AG20443 (cell line): ENCODE results near the gene EIF4G1.
"Not testable (repeated sequence)": the region's sequence is repeated elsewhere in the genome, so short reads cannot be mapped to it uniquely, and the experiment has no call there.

ENCODE experiments used
- DNase-seq: peaks from one replicate; pipeline ENCODE4 v3.0.0; 2012; ENCODE audit warnings: low spot score, mixed read lengths

Gene EIF4G1

DNA sequence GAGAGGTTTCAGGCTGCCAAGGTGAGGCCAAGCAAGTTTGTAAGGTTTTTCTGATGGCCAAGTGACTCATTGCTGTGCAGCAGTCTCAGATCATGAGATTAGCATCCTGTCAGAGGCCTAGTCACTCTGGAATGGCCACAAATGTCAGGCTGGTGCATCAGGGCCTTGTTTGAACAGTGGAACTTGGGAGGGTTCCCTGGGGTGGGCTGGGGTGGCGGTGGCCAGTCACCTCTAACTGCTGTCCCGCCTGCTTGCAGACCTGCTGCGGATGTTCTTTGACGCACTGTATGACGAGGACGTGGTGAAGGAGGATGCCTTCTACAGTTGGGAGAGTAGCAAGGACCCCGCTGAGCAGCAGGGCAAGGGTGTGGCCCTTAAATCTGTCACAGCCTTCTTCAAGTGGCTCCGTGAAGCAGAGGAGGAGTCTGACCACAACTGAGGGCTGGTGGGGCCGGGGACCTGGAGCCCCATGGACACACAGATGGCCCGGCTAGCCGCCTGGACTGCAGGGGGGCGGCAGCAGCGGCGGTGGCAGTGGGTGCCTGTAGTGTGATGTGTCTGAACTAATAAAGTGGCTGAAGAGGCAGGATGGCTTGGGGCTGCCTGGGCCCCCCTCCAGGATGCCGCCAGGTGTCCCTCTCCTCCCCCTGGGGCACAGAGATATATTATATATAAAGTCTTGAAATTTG, 20.2 kb downstream of the EIF4G1 start:
- no peak for DNase-seq

DNA sequence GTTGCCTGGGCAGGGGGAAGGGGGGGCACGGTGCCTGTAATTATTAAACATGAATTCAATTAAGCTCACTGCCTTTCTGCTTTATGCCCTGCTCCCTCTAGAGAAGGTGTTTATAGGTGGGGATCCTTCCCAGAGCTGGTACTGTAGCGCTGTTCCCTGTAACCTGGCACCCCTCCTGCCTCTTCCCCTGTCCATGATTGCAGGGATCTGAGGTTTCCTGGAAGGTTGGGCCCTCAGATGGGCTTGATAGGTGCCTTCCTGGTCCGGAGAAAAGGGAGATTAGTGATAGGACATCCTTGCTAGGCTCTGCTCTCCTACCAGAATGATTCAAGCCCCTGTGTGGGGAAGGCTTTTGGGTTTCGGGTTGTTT, 20.9 kb downstream of the EIF4G1 start:
- DNase-seq = no peak

DNA sequence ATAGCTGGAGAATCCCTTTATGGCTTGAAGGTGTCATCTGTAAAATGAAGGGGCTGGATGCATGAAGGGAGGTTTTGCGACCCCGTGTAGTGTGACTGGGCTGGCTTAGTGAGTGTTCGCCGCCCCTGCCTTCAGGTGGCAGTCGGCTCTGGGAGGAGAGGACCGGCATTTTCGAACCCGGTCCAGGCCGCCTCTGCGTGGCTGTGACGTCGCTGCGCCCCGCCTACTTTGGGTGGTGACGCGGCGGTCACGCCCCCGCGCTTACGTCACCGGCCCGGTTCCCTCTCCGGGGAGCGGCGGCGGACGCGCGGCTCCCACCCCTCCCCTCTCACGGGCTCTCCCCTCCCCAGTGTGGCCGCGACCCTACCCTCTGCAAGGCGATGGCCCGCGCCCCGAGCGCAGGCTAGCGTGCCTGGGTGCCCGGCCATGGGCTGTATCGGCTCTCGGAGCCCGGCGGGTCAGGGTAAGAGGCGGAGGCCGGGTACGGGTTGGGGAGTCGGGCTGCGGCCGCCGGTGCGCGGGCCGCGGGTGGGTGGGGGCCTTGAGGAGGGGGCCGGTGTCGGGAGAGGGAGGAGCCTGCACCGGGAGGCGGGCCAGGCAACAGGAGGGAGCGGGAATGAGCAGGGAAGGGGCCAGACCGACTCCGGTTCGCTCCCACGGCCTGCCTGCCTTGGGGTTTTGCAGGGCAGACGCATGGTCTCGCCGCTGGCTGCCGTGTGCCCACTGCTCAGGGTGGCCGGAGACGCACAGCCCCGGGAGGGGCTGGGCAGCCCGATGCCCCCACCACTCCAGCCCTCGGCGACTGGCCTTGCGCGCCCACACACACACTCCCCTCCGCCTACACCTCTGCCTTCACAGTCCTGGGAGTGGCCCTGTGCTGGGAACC, 21.5 kb downstream of the EIF4G1 start:
- DNase-seq = peak; percentile 91

DNA sequence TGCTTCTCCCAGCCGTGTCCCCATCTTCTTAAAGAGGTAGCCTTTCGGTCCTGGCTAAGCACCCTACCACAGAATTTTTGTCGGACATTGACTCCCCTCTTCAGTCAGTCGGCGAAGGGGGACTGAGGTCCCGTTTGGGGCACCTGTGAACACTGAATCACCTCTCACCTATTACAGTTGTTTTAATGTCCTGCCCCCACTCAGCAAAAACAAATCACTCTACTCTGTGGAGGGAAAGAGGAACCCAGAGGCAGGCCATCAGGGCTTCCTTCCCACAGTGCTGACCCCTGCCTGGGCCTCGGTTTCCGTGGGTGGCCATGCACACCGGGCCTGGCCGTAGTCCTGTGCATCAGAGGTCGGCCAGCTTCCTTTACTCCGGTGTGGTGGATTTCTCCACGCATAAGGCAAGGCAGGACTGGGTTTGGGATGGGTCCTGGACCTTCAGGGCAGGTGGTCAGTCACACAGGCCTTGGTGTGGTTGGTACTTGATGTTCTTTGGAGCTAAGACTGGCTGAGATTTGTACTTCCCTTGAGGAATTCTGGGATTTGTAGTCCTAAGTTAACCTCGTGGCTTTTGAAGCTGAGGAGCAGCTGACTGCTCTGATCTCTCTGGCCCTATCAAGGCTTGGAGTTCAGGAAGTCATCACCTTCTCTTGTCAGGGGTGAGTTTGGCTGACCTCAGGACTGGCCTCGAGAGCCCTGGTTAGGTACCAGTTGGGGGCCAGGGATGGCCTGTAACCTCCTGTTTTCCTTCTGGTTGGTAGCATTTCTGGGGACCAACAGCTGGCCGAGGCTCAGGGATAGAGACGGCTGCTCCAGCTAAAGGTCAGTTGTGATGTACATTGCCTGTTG, 22.4 kb downstream of the EIF4G1 start:
- peak; percentile 69 for DNase-seq

DNA sequence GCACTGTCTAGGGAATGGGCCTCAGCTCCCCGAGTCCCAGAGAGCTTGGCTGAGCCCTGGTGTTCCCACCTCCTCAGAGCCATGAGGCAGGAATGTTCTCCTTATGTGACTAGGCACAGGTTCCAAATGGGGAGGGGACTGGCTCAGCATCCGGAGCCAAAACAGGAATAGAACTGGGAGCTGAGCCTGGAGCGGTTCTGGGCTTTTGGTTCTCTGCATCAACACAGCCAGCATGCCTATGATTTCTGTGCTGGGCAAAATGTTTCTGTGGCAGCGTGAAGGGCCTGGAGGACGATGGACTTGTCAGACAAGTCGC, 23.0 kb downstream of the EIF4G1 start, which contains the start of gene FAM131A:
Gene FAM131A, plus strand, starts transcription at position 202 of the 316 bp plus-strand sequence. Its CDS starts 31 bp downstream, at position 233.
- DNase-seq = peak; percentile 47

DNA sequence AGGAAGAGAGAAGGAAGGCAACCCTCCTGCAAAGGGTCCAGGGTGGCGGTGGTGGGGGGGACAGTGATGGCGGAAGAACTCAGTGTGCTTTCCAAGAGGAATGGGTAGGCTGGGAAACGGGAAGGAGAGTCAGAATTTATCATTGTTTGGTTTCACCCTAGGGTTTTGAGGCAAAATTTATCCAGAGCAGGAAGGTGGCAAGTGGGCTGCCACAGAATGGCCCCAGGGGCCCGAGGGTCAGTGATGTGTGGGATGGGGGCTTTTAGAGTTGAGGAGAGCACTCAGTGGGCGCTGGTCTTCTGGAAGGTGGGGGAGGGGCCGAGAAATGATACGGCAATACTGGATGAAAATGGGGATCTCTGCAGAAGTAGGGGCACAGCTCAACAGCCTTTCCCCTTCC, 23.6 kb downstream of the EIF4G1 start:
- no peak for DNase-seq

DNA sequence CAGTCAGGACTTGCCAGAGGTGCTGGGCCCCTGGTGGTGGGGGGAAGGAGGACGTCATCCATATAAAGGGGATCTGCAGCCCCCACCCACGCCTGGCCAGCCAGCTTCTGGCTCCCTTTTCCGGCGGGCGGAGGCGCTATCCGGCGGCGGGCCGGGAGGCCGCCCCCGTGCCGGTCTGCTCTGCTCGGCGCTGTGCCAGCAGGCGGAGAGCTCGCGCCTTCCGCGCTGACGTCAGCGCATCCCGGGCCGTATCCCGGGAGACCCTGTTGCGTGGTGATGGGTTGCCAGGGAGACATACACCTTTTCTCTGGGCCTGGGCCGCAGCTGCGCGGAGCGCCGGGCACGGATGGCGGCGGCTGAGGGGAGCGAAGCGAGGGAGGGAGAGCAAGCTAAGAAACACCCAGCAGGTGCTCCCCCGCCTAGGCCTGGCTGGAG, 24.1 kb downstream of the EIF4G1 start:
- peak; percentile 56 for DNase-seq

DNA sequence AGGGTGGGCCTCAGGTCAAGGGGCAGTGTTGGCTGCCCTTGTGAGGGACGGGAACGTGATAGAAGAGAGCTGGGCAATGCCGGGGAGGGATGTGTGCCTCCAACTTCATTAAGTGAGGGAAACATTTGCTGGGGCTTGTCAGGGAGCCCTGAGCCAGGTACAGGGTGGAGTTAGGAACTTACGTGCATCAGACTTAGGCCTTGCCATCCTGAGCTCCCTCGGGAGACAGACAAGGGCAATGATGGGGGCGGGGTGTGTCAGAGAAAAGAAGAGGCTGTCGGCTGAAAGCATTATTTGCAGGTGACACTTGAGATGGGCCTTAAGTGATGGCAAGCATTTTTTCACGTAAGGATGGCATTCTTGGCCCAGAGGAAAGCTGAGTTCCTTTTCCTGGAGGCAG, 24.6 kb downstream of the EIF4G1 start:
- DNase-seq = no peak

DNA sequence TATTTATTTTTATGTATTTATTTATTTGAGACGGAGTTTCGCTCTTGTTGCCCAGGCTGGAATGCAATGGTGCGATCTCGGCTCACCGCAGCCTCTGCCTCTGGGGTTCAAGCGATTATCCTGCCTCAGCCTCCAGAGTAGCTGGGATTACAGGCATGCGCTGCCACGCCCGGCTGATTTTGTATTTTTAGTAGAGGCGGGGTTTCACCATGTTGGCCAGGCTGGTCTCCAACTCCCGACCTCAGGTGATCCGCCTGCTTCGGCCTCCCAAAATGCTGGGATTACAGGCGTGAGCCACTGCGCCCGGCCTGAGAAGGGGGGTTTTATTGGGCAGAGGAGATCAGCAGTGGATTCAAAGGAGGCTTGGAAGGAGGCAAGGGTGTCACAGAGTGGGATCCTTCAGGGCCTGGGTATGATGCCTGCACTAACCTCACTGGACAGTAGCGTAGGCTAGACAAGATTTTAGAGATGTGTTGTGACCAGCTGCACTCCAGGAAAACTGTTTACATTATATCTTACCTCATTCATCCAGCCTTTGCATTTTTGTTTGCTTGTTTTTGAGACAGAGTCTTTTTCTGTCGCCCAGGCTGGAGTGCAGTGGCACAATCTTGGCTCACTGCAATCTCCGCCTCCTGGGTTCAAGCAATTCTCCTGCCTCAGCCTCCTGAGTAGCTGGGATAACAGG, 25.2 kb downstream of the EIF4G1 start:
- DNase-seq = not testable (repeated sequence)

DNA sequence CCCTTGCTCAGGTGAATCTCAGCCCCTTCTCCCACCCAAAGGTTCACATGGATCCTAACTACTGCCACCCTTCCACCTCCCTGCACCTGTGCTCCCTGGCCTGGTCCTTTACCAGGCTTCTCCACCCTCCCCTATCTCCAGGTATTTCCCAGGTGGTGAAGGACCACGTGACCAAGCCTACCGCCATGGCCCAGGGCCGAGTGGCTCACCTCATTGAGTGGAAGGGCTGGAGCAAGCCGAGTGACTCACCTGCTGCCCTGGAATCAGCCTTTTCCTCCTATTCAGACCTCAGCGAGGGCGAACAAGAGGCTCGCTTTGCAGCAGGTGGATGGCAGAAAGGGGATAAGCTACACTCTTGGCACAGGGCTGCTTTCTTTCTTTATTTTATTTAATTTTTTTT, 27.5 kb downstream of the EIF4G1 start:
- no peak for DNase-seq

DNA sequence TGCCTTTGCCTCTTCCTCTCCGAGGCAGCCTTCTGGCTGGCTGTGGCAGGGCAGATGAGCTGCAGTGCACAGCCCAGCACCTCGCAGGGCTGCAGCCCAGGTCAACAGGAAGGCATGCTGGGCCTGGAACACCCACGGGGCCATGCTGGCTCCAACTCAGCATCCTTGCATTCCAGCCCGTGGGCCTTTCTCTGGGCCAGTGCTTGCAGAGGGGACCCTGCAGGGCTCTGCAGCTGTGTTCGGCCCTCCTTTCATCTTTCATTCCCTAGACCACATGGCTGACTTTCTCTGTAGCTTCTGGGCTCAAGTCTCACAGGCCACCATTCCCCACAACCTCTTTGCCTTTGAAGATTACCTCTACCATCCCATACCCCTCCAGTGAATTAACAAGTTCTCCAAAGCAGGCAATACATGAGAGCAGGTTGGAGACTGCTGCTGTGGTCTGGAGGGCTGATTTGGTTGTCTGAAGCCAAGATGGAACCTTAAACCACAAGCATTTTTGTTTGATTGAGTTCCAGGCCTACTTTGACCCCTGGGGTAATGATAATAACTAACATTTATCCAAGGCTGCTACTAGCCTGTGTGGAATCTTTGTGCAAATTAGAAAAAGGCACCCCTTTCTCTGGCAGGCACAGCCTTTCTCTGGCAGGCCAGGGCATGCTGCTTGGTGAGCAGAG, 28.9 kb downstream of the EIF4G1 start:
- DNase-seq = no peak

DNA sequence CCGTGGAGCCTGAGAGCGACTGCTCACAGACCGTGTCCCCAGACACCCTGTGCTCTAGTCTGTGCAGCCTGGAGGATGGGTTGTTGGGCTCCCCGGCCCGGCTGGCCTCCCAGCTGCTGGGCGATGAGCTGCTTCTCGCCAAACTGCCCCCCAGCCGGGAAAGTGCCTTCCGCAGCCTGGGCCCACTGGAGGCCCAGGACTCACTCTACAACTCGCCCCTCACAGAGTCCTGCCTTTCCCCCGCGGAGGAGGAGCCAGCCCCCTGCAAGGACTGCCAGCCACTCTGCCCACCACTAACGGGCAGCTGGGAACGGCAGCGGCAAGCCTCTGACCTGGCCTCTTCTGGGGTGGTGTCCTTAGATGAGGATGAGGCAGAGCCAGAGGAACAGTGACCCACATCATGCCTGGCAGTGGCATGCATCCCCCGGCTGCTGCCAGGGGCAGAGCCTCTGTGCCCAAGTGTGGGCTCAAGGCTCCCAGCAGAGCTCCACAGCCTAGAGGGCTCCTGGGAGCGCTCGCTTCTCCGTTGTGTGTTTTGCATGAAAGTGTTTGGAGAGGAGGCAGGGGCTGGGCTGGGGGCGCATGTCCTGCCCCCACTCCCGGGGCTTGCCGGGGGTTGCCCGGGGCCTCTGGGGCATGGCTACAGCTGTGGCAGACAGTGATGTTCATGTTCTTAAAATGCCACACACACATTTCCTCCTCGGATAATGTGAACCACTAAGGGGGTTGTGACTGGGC, 30.3 kb downstream of the EIF4G1 start:
- no peak for DNase-seq

DNA sequence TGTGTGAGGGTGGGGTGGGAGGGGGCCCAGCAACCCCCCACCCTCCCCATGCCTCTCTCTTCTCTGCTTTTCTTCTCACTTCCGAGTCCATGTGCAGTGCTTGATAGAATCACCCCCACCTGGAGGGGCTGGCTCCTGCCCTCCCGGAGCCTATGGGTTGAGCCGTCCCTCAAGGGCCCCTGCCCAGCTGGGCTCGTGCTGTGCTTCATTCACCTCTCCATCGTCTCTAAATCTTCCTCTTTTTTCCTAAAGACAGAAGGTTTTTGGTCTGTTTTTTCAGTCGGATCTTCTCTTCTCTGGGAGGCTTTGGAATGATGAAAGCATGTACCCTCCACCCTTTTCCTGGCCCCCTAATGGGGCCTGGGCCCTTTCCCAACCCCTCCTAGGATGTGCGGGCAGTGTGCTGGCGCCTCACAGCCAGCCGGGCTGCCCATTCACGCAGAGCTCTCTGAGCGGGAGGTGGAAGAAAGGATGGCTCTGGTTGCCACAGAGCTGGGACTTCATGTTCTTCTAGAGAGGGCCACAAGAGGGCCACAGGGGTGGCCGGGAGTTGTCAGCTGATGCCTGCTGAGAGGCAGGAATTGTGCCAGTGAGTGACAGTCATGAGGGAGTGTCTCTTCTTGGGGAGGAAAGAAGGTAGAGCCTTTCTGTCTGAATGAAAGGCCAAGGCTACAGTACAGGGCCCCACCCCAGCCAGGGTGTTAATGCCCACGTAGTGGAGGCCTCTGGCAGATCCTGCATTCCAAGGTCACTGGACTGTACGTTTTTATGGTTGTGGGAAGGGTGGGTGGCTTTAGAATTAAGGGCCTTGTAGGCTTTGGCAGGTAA, 31.1 kb downstream of the EIF4G1 start:
- peak; percentile 90 for DNase-seq

DNA sequence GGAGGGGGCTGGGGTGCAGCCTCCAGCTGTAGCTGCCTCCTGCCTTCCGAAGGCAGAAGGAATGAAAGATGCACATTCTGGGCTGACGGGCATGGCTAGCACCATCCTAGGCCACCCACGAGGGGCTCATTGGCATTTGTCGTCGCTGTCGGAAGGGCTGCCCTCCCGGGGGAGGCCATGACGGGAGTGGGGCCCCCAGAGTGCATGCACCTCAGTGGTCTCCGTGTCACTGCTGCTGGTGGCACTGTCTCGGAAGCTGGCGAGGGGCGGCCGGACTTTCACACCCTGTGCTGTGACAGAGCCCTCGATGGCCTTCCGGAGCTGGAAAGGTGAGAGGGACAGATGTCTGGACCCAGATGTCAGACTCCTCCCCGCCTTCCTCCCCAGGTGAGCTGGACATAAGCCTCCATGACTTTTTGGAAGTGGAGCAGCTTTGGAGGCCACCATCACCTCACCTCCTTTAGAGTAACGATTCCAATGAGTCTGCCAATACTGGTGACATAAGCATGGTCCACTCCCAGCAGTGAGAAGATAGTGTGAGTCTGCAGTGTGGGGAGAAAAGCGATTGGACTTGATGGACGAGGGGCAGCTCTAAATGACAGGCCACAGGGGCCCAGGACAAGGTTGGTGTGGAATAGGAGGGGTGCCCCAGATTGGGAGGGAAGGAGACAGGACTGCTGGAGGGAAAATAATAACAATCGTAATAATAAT, 32.2 kb downstream of the EIF4G1 start:
- DNase-seq = no peak

DNA sequence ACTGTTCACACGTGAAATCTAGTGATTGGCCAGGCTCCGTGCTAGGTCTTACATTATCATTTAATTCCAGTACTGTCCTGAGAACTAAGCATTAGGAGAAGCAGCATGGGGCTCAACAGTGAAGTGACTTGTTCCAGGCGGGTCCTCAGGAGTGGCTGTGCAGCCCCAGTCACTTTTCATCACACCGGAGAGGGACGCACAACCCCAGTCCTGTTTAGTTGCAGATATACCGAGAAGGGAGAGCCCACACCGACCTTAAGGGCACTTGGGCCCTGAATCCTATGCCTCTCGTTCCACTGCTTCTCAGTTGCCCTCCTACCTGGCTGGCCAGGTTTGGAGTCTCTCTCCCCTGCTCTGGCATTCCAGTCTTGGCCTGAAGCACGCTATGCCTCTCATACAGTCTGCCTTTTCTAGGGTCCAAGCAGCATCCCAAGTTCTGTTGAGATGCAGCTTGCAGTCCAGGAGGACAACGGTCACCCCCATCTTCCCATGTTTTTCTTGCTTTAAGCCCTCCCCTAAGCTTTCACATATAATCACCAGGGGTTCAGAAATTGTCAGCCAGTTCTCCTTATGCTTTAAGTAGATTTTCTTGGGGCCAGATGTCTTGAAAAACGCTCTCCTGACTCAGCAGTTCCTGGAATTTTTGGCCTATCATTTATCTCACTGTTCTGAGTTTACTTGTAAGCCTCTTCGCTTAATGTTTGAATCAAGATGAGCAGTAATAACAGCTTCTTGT, 33.1 kb downstream of the EIF4G1 start:
- no peak for DNase-seq

DNA sequence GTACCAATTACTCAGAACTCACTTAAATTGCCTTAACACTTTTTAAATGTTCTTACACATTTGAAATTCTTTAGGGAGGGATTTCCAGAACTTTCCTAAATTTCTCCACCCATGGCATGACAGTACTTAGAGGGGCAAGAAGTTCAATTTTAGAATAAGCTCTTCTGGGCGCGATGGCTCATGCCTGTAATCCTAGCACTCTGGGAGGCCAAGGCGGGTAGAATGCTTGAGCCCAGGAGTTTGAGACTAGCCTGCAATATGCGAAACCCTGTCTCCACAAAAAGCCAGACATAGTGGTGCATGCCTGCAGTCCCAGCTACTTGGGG, 33.6 kb downstream of the EIF4G1 start:
- DNase-seq = no peak

DNA sequence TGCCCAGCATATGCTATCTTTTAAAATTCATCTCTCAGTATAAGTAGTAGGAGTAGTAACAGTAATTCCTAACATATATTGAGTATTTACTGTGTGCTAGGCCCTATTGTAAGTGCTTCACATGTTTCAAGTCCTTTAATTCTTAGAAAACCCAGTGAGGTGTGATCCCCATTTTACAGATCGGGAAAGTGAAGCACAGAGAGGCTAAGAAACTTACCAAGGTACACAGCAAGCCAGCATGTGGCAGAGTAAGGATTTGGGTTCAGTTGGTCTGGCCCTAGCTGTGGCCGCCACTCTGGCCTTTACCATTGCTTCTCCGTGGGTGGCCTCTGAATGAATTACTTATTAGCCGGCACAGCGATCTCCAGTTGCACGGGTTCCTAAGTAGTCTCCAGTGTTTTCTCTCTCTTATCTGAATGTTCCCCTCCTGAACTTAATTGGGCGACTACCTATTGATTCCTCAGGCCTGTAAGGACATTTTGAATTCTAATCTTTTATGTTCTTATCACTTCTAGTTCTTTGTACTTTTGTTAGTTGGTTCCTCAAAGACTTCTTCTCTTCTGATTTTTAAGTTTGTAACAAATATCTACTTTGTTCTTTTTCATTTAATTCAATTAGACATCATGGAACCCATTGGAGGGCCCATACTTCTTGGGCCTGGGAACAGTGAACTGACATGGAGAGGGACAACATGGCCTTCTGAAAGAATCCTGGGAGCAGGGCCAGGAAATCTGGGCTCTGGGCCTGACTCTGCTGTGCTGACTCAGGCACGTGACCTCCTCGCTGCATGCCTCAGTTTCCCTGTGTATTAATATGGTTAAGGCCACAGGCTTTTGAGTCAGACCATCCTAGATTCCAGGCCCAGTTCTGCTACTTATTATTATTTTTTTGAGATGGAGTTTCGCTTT, 35.4 kb downstream of the EIF4G1 start:
- DNase-seq = no peak
